A673 (cell line): ENCODE measurements around the gene PDIK1L. TPM values are rescaled to one million over a fixed set of nuclear protein-coding genes. Genes with fewer than 3 reads are reported as not detected.
A peak's percentile ranks its signal among the peaks of the same experiment; 100 is the strongest.

Source experiments
- BruUV-seq: library from RNA; stranded (reverse); fragments of 400-500 nt; replicated peaks from 2 replicates; lab custom pipeline; 2021; lab: Mats Ljungman, UMichigan
- CTCF ChIA-PET: fragments of 300-600 bp; sonication (Branson Sonifier 250); formaldehyde crosslinking; loops from one replicate; lab custom pipeline; 2022; ENCODE audit warnings: antibody characterized with exemption; lab: Charles Lee
- POLR2A ChIA-PET: fragments of 300-600 bp; sonication (Branson Sonifier 250); formaldehyde crosslinking; loops from one replicate; lab custom pipeline; 2022; ENCODE audit warnings: antibody characterized with exemption; ENCODE audit not compliant: low non-redundant PET; lab: Charles Lee
- DNase-seq: peaks from one replicate; pipeline ENCODE4 v3.0.0-alpha.2; 2015; ENCODE audit warnings: low spot score
- H3K27ac ChIP-seq: fragments of 200-600 bp; sonication (generic); 2 replicates; pipeline ENCODE4 v1.5.1; 2016; ENCODE audit warnings: mixed run types, low read depth, mild to moderate bottlenecking, mixed read lengths, antibody characterized with exemption, low read length; ENCODE audit not compliant: poor library complexity, severe bottlenecking
- H3K27me3 ChIP-seq: fragments of 200-600 bp; sonication (generic); replicated peaks from 2 replicates; pipeline ENCODE4 v1.6.1; 2017; ENCODE audit warnings: mixed run types, low read depth, mild to moderate bottlenecking, mixed read lengths, antibody characterized with exemption, low read length; ENCODE audit not compliant: insufficient read depth, poor library complexity
- H3K36me3 ChIP-seq: fragments of 200-600 bp; sonication (generic); 2 replicates; pipeline ENCODE4 v1.6.1; 2016; ENCODE audit warnings: mixed run types, mild to moderate bottlenecking, mixed read lengths, antibody characterized with exemption, low read length; ENCODE audit not compliant: insufficient read depth, poor library complexity, severe bottlenecking
- H3K4me1 ChIP-seq: fragments of 200-600 bp; sonication (generic); 2 replicates; pipeline ENCODE4 v1.6.1; 2017; ENCODE audit warnings: mixed run types, mild to moderate bottlenecking, mixed read lengths, antibody characterized with exemption, low read length; ENCODE audit not compliant: insufficient read depth, poor library complexity, severe bottlenecking
- H3K4me3 ChIP-seq: fragments of 200-600 bp; sonication (generic); 2 replicates; pipeline ENCODE4 v1.5.1; 2016; ENCODE audit warnings: low read depth, mixed run types, mild to moderate bottlenecking, mixed read lengths, low read length; ENCODE audit not compliant: poor library complexity, severe bottlenecking
- H3K9me3 ChIP-seq: fragments of 200-600 bp; sonication (generic); 2 replicates; pipeline ENCODE4 v1.6.1; 2016; ENCODE audit warnings: mixed run types, low read depth, mild to moderate bottlenecking, mixed read lengths, antibody characterized with exemption, low read length; ENCODE audit not compliant: poor library complexity, severe bottlenecking
- CTCF ChIP-seq: fragments of 300-800, 200-600 bp; sonication (generic); conservative IDR thresholded peaks from 2 replicates; pipeline ENCODE4 v1.5.1; 2017; ENCODE audit warnings: low read depth, mild to moderate bottlenecking, antibody characterized with exemption, low read length, moderate library complexity, mixed read lengths
- EZH2 ChIP-seq: fragments of 200-600 bp; sonication (generic); IDR thresholded peaks from 2 replicates; pipeline ENCODE4 v1.6.1; 2017; ENCODE audit warnings: borderline replicate concordance, low read depth, mild to moderate bottlenecking, mixed read lengths, antibody characterized with exemption, low read length; ENCODE audit not compliant: poor library complexity, severe bottlenecking
- intact Hi-C: fragments of 100-400 bp; cut with micrococcal nuclease; formaldehyde crosslinking; loops from one replicate; pipeline ENCODE4 v1.10.0; 2022; ENCODE audit not compliant: unreplicated experiment
- total RNA-seq: library from RNA; stranded (reverse); gene quantifications from 2 replicates; pipeline ENCODE4 v1.2.3, GENCODE V29; 2021

Gene PDIK1L
- total RNA-seq, 1 experiment from 2014 or later = 12.9 TPM

- POLR2A ChIA-PET = no interaction called here
- no peaks in the 10 kb centered on the region for H3K9me3 ChIP-seq
Observed at GRCh38 chr1:26168410-26169197, 57.0 kb downstream of the PDIK1L start, which contains the start of gene C1orf232. TSS of gene C1orf232 (minus strand) at chr1:26168963. CDS start at chr1:26168499, 464 bp downstream.

GRCh38 chr1:26169198-26169554, 57.6 kb downstream of the PDIK1L start:
- Histone ChIP-seq H3K9me3 (no peaks in the 10 kb centered on the region), H3K36me3 (peaks cover 4% of the 10 kb centered on the region), H3K4me3 (peak overlapping the region; percentile 91), H3K27ac (no peak overlapping the region), H3K27me3 (no peaks in the 10 kb centered on the region), H3K4me1 (peaks cover 22% of the 10 kb centered on the region)
- ChIA-PET CTCF (interaction anchor here (0.6 to 1.6 kb wide), 5 partner anchors 13 to 152 kb away, joined by 4 to 11 read pairs (median 5); partner anchors contain the start of gene CEP85), POLR2A (interaction anchor here (0.6 kb wide), 1 partner anchor 106 kb away, joined by 5 read pairs; no protein-coding TSS in a partner anchor)
- DNase-seq = no peak
- TF ChIP-seq CTCF (no peak), EZH2 (no peak)
- no TSS peak for BruUV-seq
- intact Hi-C loops = loop anchor here (5.0 kb wide), 1 partner anchor 153 kb away; no protein-coding TSS in a partner anchor

More at GRCh38 chr1:26168410-26169197, 57.0 kb downstream of the PDIK1L start, which contains the start of gene C1orf232:
- DNase-seq = no peak
- H3K4me3 ChIP-seq = peak within 1 kb of the TSS; percentile 91
- intact Hi-C loops = loop anchor here (5.0 kb wide), 1 partner anchor 154 kb away; no protein-coding TSS in a partner anchor
- H3K27me3 ChIP-seq = no peaks in the 10 kb centered on the region
- CTCF ChIA-PET = interaction anchor here (0.6 to 1.6 kb wide), 2 partner anchors 16 to 112 kb away, joined by 5 to 6 read pairs; no protein-coding TSS in a partner anchor
- TF ChIP-seq CTCF (no peak), EZH2 (no peak)
- H3K4me1 ChIP-seq = peaks cover 22% of the 10 kb centered on the region
- peaks cover 4% of the 10 kb centered on the region for H3K36me3 ChIP-seq
- H3K27ac ChIP-seq = peak within 1 kb of the TSS; percentile 94
- BruUV-seq = no TSS peak

- ChIA-PET POLR2A (interaction anchor here (0.6 kb wide), 1 partner anchor 105 kb away, joined by 5 read pairs; no protein-coding TSS in a partner anchor), CTCF (interaction anchor here (0.5 to 1.6 kb wide), 7 partner anchors 13 to 152 kb away, joined by 4 to 11 read pairs (median 5); partner anchors contain the start of gene CEP85)
- Histone ChIP-seq H3K9me3 (no peaks in the 10 kb centered on the region), H3K27ac (peak within 1 kb of the TSS; percentile 94), H3K36me3 (peaks cover 4% of the 10 kb centered on the region), H3K4me1 (peaks cover 17% of the 10 kb centered on the region), H3K4me3 (peak within 1 kb of the TSS; percentile 91), H3K27me3 (no peaks in the 10 kb centered on the region)
- BruUV-seq = no TSS peak
- TF ChIP-seq EZH2 (no peak), CTCF (peak; percentile 96)
- intact Hi-C loops = loop anchor here (5.0 kb wide), 1 partner anchor 152 kb away; no protein-coding TSS in a partner anchor
- peak; percentile 91 for DNase-seq
Observed at GRCh38 chr1:26169669-26170471, 58.2 kb downstream of the PDIK1L start, which contains the start of gene ZNF593. TSS of gene ZNF593 (plus strand) at chr1:26169908. CDS start at chr1:26169984, 76 bp downstream.
